ENCODE results near the gene RIT2. TPM values are rescaled to one million over a fixed set of nuclear protein-coding genes. Genes with fewer than 3 reads are reported as not detected.

RIT2 gene
- total RNA-seq, 4 donors from 2014 or later = not detected

- no peaks in the 10 kb centered on the region for H3K9me3 ChIP-seq
- H3K4me1 ChIP-seq = no peaks in the 10 kb centered on the region
- TF ChIP-seq CTCF (IDR thresholded peaks at IDR 0.05) = no peak
- no peak overlapping the region for H3K27ac ChIP-seq
- H3K27me3 ChIP-seq = no peaks in the 10 kb centered on the region
- WGBS, 2 donors (ENCODE audit: low coverage in 1 of 2) = 89 to 98% methylated on average over 4 to 6 of the region's 6 CpGs
- no peaks in the 10 kb centered on the region for H3K36me3 ChIP-seq
- ATAC-seq = no peak
- H3K4me3 ChIP-seq = no peak overlapping the region
These were observed 53.7 kb downstream of the RIT2 start for GRCh38 chr18:43061816-43062215.

GRCh38 chr18:43061318-43061717, 54.2 kb downstream of the RIT2 start:
- Histone ChIP-seq H3K27ac (no peak overlapping the region), H3K27me3 (no peaks in the 10 kb centered on the region), H3K4me3 (no peak overlapping the region), H3K9me3 (no peaks in the 10 kb centered on the region), H3K4me1 (no peaks in the 10 kb centered on the region), H3K36me3 (no peaks in the 10 kb centered on the region)
- WGBS, 2 donors (ENCODE audit: low coverage in 1 of 2) = 92 to 93% methylated on average over 4 of the region's 4 CpGs
- ATAC-seq = no peak
- TF ChIP-seq EP300 (IDR thresholded peaks at IDR 0.05) (no peak), CTCF (IDR thresholded peaks at IDR 0.05) (no peak), POLR2AphosphoS5 (IDR thresholded peaks at IDR 0.05) (no peak), POLR2A (IDR thresholded peaks at IDR 0.05) (no peak)

GRCh38 chr18:43060020-43060419, 55.5 kb downstream of the RIT2 start:
- H3K4me3 ChIP-seq = no peak overlapping the region
- TF ChIP-seq POLR2A (IDR thresholded peaks at IDR 0.05) (no peak), POLR2AphosphoS5 (IDR thresholded peaks at IDR 0.05) (no peak), EP300 (IDR thresholded peaks at IDR 0.05) (no peak), CTCF (IDR thresholded peaks at IDR 0.05) (no peak)
- H3K9me3 ChIP-seq = no peaks in the 10 kb centered on the region
- H3K27me3 ChIP-seq = no peaks in the 10 kb centered on the region
- H3K27ac ChIP-seq = no peak overlapping the region
- H3K4me1 ChIP-seq = no peaks in the 10 kb centered on the region
- no peaks in the 10 kb centered on the region for H3K36me3 ChIP-seq
- 25 to 36% methylated on average over 1 of the region's 1 CpG for WGBS, 2 donors (ENCODE audit: low coverage in 1 of 2)
- ATAC-seq = no peak

- WGBS, 2 donors (ENCODE audit: low coverage in 1 of 2) = 90 to 91% methylated on average over 4 to 7 of the region's 7 CpGs
- H3K27ac ChIP-seq = no peak overlapping the region
- TF ChIP-seq POLR2AphosphoS5 (IDR thresholded peaks at IDR 0.05) (no peak), POLR2A (IDR thresholded peaks at IDR 0.05) (no peak), EP300 (IDR thresholded peaks at IDR 0.05) (no peak), CTCF (IDR thresholded peaks at IDR 0.05) (no peak)
- H3K36me3 ChIP-seq = no peaks in the 10 kb centered on the region
- H3K9me3 ChIP-seq = no peaks in the 10 kb centered on the region
- ATAC-seq = no peak
- no peaks in the 10 kb centered on the region for H3K27me3 ChIP-seq
- H3K4me3 ChIP-seq = no peak overlapping the region
- no peaks in the 10 kb centered on the region for H3K4me1 ChIP-seq
These were observed 60.5 kb downstream of the RIT2 start for GRCh38 chr18:43054815-43055519.

- no peak overlapping the region for H3K4me3 ChIP-seq
- TF ChIP-seq POLR2AphosphoS5 (IDR thresholded peaks at IDR 0.05) (peak; percentile 28), POLR2A (IDR thresholded peaks at IDR 0.05) (no peak)
- no peaks in the 10 kb centered on the region for H3K27me3 ChIP-seq
- no peak overlapping the region for H3K27ac ChIP-seq
- no peaks in the 10 kb centered on the region for H3K9me3 ChIP-seq
- peaks cover 0 to 5% (median 0%) of the 10 kb centered on the region in 3 donors for H3K4me1 ChIP-seq
- WGBS, 2 donors (ENCODE audit: low coverage in 1 of 2) = 13 to 18% methylated on average over 3 of the region's 3 CpGs
- no peaks in the 10 kb centered on the region for H3K36me3 ChIP-seq
- ATAC-seq = peak; percentile 69
These were observed 66.5 kb downstream of the RIT2 start for GRCh38 chr18:43049021-43049420.
